ENCODE results near the gene NR3C1. TPM values are rescaled to one million over a fixed set of nuclear protein-coding genes. Genes with fewer than 3 reads are reported as not detected.

The NR3C1 gene
- total RNA-seq, 1 donor from 2014 or later = 62.2 TPM

DNA sequence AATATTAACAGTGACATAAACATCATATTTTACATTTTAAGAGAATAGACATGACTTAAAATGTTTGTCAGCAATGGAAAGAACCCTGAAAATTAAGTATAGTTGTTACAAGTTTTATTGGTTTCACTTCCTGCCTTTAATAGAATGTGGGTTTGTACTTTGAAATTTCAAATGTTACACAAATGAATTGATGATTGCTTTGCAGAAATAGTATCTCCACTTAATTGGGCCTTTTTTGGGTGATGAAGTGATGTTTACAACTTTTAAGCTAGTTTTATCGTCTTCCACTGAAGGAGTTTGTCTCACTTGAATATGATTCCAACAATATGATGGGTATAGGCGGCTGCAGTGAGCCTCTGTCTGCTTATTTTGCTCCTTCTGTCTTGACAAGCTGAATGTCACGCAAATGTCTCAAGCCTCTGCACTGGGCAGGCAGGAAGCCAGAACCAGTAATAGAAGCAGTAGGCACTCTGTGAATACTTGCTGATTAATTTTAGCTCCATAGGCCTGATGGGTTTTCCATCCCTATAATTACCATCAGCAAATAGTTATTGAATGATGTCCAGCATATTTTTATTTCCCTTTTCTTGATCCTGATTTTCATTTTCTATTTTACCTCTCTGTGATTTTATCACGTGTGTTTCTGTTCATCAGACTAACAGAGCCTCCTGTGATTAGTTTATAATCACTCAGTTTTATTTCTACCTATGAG, 10.6 kb upstream of the NR3C1 start:
- Mint-ChIP-seq H3K27ac (no peak overlapping the region), H3K27me3 (no peaks in the 10 kb centered on the region), H3K36me3 (ENCODE audit: low read depth) (no peaks in the 10 kb centered on the region), H3K4me1 (peaks cover 21% of the 10 kb centered on the region), H3K9me3 (peaks cover 3% of the 10 kb centered on the region), H3K4me3 (no peak overlapping the region)
- no peak for DNase-seq
- intact Hi-C loops (cut with micrococcal nuclease) = no loop called here

DNA sequence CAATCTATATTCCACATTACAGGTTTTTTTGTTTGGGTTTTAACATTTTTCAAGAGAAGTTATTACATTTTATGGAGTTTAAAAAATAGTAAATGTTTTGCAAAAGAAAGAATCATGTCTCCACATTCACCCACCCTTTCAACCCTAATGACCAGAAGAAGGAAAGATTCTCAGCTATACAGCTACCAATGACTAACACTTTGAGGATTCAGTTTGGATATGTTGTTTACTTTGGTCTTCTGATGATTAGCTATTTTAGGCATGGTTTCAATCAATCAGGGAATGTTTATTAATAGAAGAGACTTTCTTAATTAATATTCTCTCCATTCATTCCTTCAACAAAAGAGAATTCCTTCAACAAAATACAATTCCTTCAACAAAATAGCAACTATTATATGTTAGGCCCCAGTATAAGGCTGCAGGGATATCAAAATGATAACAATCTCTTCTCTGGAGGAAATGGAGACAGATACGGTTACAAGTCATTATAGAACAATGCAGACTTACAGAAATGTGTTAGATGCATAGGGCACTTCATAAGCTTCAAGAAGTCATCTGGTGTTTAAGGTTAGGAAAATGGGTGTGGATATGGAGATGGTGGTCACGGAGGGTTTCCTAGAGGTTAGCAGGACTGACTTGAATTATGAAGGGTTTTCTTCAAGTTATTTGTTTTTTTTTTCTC, 9.3 kb upstream of the NR3C1 start:
- no peaks in the 10 kb centered on the region for H3K27me3 Mint-ChIP-seq
- DNase-seq = no peak
- no peaks in the 10 kb centered on the region for H3K36me3 Mint-ChIP-seq (ENCODE audit: low read depth)
- no peak overlapping the region for H3K4me3 Mint-ChIP-seq
- H3K27ac Mint-ChIP-seq = no peak overlapping the region
- intact Hi-C loops (cut with micrococcal nuclease) = no loop called here
- peaks cover 11% of the 10 kb centered on the region for H3K4me1 Mint-ChIP-seq
- peaks cover 3% of the 10 kb centered on the region for H3K9me3 Mint-ChIP-seq

DNA sequence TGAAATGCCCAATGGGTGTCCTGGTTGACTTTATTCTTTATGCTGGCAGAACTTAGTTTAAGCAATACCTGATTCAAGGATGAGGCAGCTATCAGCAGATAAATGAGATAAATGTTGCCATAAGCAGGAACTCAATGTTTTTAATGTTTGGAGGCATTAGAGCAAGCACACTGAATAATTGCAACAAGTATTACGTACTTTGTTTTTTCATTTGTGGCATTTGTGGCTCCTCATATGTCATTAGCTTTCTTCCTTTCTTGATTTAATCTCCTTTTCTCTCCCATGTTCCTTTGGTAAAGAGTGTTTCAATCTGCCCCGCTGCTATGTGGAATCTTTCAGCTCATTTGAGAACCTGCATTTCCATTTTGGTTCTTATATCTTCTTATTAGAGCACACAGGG, 6.4 kb upstream of the NR3C1 start:
- no peak for DNase-seq
- no peak overlapping the region for H3K27ac Mint-ChIP-seq
- H3K27me3 Mint-ChIP-seq = no peaks in the 10 kb centered on the region
- H3K36me3 Mint-ChIP-seq (ENCODE audit: low read depth) = peaks cover 5% of the 10 kb centered on the region
- peaks cover 19% of the 10 kb centered on the region for H3K9me3 Mint-ChIP-seq
- intact Hi-C loops (cut with micrococcal nuclease) = no loop called here
- no peak overlapping the region for H3K4me3 Mint-ChIP-seq
- peaks cover 21% of the 10 kb centered on the region for H3K4me1 Mint-ChIP-seq

DNA sequence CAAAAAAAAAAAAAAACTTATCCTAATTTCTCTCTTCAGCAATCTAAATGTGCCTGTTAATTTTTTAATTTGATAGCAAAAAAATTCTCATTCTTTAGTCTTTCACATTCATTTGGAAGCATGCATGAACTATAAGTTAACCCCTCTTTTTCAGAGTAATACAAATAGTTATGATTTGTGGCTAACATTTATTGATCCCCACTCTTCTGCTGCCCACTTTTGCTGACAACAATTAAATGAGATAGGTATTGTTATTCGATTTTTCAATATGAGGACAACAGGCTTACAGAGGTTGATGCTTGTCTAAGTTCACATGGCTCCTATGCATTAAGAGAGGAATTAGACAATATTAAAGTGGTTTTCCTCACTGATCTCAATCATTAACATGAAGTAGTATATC, 2.9 kb upstream of the NR3C1 start:
- intact Hi-C loops (cut with micrococcal nuclease) = no loop called here
- H3K4me3 Mint-ChIP-seq = peak overlapping the region; percentile 68
- H3K4me1 Mint-ChIP-seq = peaks cover 22% of the 10 kb centered on the region
- H3K27ac Mint-ChIP-seq = peak overlapping the region; percentile 84
- H3K27me3 Mint-ChIP-seq = no peaks in the 10 kb centered on the region
- H3K9me3 Mint-ChIP-seq = peaks cover 19% of the 10 kb centered on the region
- DNase-seq = no peak
- peaks cover 5% of the 10 kb centered on the region for H3K36me3 Mint-ChIP-seq (ENCODE audit: low read depth)

DNA sequence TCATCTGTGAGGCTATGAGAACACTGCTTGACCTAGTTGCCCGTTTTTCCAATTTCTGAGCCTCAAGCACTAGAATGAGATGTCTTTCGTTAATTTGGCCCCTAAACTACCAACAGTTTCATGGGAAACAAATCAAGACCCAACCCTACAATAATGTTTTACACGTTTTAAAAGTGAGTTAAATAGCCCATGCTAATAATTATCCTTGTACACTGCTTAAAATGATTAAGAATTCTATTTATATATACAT, 2.3 kb upstream of the NR3C1 start:
- H3K9me3 Mint-ChIP-seq = peaks cover 19% of the 10 kb centered on the region
- no peak for DNase-seq
- peak overlapping the region; percentile 91 for H3K4me3 Mint-ChIP-seq
- intact Hi-C loops (cut with micrococcal nuclease) = loop anchor here (2.0 kb wide), 5 partner anchors 13 to 783 kb away; no protein-coding TSS in a partner anchor
- peak overlapping the region; percentile 98 for H3K27ac Mint-ChIP-seq
- peaks cover 7% of the 10 kb centered on the region for H3K36me3 Mint-ChIP-seq (ENCODE audit: low read depth)
- no peaks in the 10 kb centered on the region for H3K27me3 Mint-ChIP-seq
- H3K4me1 Mint-ChIP-seq = peaks cover 29% of the 10 kb centered on the region

DNA sequence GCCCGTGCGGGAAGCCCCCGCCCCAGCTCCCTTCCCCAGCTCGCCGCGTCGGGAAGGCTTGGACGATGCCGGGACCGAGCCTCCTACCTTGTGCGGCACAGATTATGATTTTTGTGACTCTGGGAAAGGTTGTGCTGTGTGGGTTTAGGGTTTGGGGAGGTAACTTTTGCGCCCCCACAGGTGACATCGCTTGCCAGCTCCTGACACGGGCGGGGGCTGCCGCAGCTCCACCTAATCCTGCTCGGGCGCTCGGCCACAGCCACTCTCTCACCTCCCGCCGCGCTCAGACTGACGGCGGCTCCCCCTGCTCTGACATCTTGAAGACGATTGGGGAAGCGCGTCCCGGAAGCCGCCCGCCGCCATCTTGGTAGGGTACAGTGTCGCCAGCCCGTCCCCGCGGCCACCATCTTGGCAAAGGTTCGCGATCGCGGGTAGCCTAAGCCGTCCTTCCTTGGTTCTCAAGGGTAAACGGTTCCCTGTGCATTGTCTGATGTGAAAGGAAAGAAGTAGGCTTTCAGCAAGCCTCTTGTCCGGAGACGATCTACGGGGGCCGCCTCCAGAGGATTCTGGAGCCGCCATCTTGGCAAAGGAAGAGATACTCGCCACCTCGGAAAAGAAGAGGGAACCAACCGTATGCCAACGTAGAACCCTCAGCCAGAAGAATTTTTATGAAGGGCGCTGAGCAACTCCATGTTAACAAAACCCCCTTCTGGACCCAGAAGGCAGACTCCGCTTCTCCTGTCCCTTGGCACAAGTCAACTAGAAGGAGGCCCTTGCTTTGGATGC, 1.8 kb upstream of the NR3C1 start:
- peaks cover 34% of the 10 kb centered on the region for H3K4me1 Mint-ChIP-seq
- intact Hi-C loops (cut with micrococcal nuclease) = loop anchor here (2.0 kb wide), 5 partner anchors 14 to 784 kb away; no protein-coding TSS in a partner anchor
- H3K4me3 Mint-ChIP-seq = peak overlapping the region; percentile 91
- peak overlapping the region; percentile 98 for H3K27ac Mint-ChIP-seq
- peaks cover 12% of the 10 kb centered on the region for H3K36me3 Mint-ChIP-seq (ENCODE audit: low read depth)
- H3K9me3 Mint-ChIP-seq = peaks cover 19% of the 10 kb centered on the region
- H3K27me3 Mint-ChIP-seq = no peaks in the 10 kb centered on the region
- DNase-seq = peak; percentile 96

DNA sequence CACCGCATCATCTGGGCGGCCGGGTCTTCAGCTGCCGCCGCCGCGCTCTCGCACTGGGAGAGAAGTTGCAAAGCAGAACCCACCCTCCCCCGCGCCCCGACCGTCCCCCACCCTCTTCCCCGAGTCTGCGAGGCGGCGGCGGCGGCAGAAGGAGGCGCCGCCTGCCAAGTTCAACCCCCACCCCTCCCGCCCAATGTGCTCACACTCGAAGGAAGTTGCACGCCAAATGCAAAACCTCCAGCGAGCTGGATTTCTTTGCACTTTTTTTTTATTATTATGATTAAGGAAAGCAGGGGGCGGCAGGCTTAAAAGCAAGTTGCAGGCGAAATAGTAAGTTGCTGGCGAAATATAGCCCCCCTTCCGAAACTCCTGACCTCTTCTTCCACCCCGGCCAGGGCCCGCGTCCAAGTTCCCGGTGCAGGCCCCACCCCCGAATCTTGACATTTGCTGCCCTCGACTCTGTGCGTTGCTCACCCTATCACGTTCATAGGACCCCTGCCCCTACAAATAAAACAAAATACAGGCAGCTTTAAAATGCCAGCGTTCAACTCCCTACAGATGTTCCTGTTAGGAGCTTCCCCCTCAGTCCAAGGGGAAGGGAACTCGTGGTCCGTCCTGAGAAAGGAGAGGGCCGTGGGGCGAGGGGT, 1.1 kb upstream of the NR3C1 start:
- peak; percentile 92 for DNase-seq
- peaks cover 38% of the 10 kb centered on the region for H3K4me1 Mint-ChIP-seq
- H3K27me3 Mint-ChIP-seq = no peaks in the 10 kb centered on the region
- peaks cover 16% of the 10 kb centered on the region for H3K9me3 Mint-ChIP-seq
- peak overlapping the region; percentile 91 for H3K4me3 Mint-ChIP-seq
- peaks cover 19% of the 10 kb centered on the region for H3K36me3 Mint-ChIP-seq (ENCODE audit: low read depth)
- H3K27ac Mint-ChIP-seq = peak overlapping the region; percentile 98
- intact Hi-C loops (cut with micrococcal nuclease) = loop anchor here (1.0 to 5.0 kb wide), 14 partner anchors 14 to 784 kb away; partner anchors contain the start of genes KCTD16 and YIPF5

DNA sequence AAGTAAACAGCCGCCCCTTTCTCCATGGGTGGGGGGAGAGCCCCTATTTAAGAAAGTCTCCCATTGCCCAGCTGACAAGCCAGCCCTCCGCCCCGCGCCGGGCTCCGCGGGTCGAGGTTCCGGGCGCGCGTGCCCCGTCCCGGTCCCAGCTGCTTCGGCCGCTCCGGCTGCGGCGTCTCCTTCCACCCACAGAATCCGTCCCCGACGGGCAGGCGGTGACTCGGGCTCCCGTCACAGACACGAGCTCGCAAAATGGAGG, 223 bp downstream of the NR3C1 start:
- Mint-ChIP-seq H3K4me3 (peak overlapping the region; percentile 93), H3K9me3 (peaks cover 16% of the 10 kb centered on the region), H3K27ac (peak overlapping the region; percentile 93), H3K4me1 (peaks cover 48% of the 10 kb centered on the region), H3K36me3 (ENCODE audit: low read depth) (peaks cover 31% of the 10 kb centered on the region), H3K27me3 (no peaks in the 10 kb centered on the region)
- intact Hi-C loops (cut with micrococcal nuclease) = loop anchor here (2.0 to 5.0 kb wide), 5 partner anchors 91 to 769 kb away; partner anchors contain the start of genes KCTD16 and YIPF5
- no peak for DNase-seq

DNA sequence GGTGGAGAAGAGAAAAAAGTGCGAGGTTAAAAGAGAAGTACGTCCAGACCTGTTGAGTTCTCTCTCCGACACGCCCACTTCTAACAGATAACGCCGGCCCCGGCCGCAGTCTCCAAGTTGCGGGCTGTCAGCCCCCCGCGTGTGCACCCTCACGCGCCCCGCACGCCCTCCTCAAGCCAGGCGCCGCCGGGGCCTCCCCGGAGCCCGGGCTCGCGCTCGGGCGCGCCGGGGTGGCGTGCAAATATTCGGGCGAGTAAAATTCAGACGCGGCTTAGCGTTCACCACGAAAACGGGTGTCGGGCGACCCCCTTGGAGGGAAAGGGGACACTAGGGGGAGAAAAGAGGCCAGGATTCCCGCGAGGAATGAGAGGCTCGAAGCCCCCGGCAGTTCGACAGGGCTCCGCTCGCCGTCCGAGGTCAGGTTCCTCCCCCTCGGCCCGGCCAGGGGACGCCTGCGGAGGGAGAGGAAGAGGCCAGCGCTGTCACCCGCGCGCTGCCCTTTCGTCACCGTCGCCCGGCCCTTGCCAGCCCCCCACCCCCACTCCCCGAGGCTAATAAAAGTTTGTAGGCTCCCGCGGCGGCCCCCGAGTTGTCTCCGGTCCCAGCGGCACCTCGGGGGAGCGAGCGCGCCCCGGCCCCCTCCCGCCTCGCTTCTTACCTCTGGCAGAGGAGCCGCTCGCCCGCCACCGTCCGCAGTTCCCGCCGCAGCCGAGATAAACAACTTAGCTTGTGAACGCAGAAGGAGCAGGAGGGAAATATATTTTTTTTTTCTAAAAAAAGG, 743 bp downstream of the NR3C1 start:
- peak; percentile 86 for DNase-seq
- Mint-ChIP-seq H3K36me3 (ENCODE audit: low read depth) (peaks cover 32% of the 10 kb centered on the region), H3K4me3 (peak overlapping the region; percentile 93), H3K9me3 (peaks cover 16% of the 10 kb centered on the region), H3K4me1 (peaks cover 52% of the 10 kb centered on the region), H3K27me3 (no peaks in the 10 kb centered on the region), H3K27ac (peak overlapping the region; percentile 93)
- intact Hi-C loops (cut with micrococcal nuclease) = loop anchor here (1.0 to 5.0 kb wide), 8 partner anchors 14 to 770 kb away; partner anchors contain the start of genes KCTD16 and YIPF5

DNA sequence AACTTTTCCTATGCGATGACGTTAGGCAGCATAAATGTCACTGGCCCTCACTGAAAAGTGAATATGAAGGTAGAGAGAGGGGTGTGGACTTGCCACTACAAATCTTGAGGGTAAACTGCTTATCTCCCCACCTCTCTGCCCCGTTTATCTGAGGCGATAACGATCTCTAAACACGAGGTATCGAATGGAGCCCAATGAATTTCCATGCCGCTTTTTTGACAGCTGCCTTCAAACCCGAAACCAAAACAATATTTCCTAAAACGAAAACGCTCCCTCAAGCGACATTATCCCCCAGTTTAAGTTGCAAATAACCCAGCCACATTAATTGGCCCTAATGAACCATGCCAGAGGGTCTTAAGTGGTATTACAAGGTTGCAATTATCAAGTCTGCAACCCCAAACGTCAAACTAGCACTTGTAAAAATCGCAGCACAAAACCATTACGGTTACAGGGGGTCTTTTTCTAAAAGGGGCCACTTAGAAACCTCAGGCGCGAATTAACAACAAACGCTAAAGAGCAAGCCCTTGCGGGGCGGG, 1.4 kb downstream of the NR3C1 start:
- Mint-ChIP-seq H3K4me1 (peaks cover 54% of the 10 kb centered on the region), H3K4me3 (peak overlapping the region; percentile 93), H3K9me3 (peaks cover 11% of the 10 kb centered on the region), H3K27me3 (no peaks in the 10 kb centered on the region), H3K27ac (peak overlapping the region; percentile 89), H3K36me3 (ENCODE audit: low read depth) (peaks cover 32% of the 10 kb centered on the region)
- intact Hi-C loops (cut with micrococcal nuclease) = loop anchor here (1.0 to 5.0 kb wide), 8 partner anchors 14 to 770 kb away; partner anchors contain the start of genes KCTD16 and YIPF5
- DNase-seq = peak; percentile 81

DNA sequence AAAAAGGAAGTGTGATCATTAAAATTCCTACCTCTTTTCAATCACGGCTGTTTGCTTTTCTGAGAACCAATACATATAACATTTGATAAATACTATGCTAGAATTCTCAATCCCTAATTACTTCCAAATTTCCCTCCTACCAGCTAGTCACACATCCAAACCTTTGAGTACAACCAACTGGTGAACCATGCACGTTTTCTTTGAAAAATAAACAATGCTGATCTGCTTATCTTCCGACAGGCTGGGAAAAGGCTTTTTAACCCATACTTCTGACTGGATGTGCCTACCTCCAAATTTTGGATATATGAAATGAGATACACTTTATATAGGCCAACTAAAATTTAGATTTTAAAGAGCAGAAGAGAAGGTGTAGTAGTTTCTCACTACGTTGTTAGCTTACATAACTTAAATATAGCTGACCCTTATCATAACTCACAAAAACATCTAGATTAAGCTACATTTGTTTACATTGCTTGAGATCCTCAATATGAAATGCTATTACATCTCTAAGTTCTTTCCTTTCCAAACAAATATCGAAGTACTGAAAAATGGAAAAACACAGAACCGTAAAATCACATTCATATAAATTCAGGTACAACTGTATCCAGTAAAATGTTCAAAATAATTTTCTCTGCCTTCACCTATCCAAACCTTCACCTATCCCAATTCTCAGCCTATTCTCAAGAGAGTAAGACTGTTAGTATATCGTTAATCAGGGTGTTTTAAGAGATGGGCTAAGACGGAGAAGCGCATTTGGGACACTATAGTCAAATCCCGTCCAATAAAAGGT, 2.1 kb downstream of the NR3C1 start:
- peak overlapping the region; percentile 89 for H3K27ac Mint-ChIP-seq
- peaks cover 5% of the 10 kb centered on the region for H3K9me3 Mint-ChIP-seq
- peaks cover 33% of the 10 kb centered on the region for H3K36me3 Mint-ChIP-seq (ENCODE audit: low read depth)
- H3K4me3 Mint-ChIP-seq = peak overlapping the region; percentile 93
- no peak for DNase-seq
- peaks cover 54% of the 10 kb centered on the region for H3K4me1 Mint-ChIP-seq
- no peaks in the 10 kb centered on the region for H3K27me3 Mint-ChIP-seq
- intact Hi-C loops (cut with micrococcal nuclease) = loop anchor here (1.0 to 5.0 kb wide), 8 partner anchors 13 to 771 kb away; partner anchors contain the start of genes KCTD16 and YIPF5

DNA sequence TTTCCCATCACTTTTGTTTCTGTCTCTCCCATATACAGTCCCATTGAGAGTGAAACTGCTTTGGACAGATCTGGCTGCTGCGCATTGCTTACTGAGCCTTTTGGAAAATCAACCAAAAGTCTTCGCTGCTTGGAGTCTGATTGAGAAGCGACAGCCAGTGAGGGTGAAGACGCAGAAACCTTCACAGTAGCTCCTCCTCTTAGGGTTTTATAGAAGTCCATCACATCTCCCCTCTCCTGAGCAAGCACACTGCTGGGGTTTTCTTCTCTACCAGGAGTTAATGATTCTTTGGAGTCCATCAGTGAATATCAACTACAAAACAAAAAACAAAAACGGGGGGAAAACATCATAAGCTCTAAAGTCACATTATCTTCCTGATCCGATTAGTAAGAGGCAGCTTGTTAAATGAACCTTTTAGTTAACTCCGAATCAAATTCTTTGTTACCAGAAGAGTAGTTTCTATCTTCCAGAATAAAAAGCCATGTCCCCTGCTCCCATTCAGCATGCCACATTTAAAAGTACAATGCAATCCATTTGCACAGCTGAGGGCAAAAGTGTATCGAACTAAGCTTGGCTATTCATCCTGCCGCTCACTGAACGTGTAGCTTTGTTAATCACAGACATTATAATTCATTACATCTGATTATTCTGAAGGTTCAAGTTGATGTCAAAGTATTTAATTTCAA, 2.8 kb downstream of the NR3C1 start:
- intact Hi-C loops (cut with micrococcal nuclease) = loop anchor here (5.0 kb wide), 4 partner anchors 88 to 772 kb away; partner anchors contain the start of genes KCTD16 and YIPF5
- H3K9me3 Mint-ChIP-seq = no peaks in the 10 kb centered on the region
- peak overlapping the region; percentile 31 for H3K27ac Mint-ChIP-seq
- DNase-seq = no peak
- H3K36me3 Mint-ChIP-seq (ENCODE audit: low read depth) = peaks cover 36% of the 10 kb centered on the region
- no peaks in the 10 kb centered on the region for H3K27me3 Mint-ChIP-seq
- H3K4me1 Mint-ChIP-seq = peaks cover 54% of the 10 kb centered on the region
- peak overlapping the region; percentile 93 for H3K4me3 Mint-ChIP-seq

All from activated CD4-positive, alpha-beta T cell treated with anti-CD3 and anti-CD28 coated beads, Interleukin-2, amount 10 ng/mL, durations not matched to agents 24 days and 14 days (primary cell).